Stimulated activated naive CD4-positive, alpha-beta T cell (primary cell): ENCODE measurements around the gene SNCAIP.

Experiments
- DNase-seq, 6 experiments: peaks; one replicate each; lab custom pipeline; 2025; lab: John Stamatoyannopoulos, UW

Gene SNCAIP

DNA sequence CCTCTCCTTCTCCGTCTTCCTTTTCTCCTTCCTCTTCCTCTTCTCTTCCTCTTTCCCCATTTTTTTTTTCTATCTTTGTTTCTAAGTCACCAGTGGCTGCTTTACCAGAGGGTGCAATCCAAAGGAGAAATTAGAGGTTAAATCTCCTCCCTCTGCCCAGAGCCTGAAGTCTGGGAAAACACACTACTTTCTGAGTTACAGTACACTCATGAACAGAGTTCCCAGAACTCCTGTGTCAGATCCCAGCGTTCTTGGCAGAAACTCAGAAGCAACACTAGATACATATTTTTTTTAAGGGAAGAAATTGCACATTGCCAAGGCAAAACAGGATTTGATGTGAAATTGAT lies 189.0 kb downstream of the SNCAIP start:
- DNase-seq: no peak

GRCh38 chr5:122507045-122507444 lies 195.0 kb downstream of the SNCAIP start:
- no peak for DNase-seq

- no peak for DNase-seq
Observed at GRCh38 chr5:122507581-122507980, 195.5 kb downstream of the SNCAIP start.

DNA sequence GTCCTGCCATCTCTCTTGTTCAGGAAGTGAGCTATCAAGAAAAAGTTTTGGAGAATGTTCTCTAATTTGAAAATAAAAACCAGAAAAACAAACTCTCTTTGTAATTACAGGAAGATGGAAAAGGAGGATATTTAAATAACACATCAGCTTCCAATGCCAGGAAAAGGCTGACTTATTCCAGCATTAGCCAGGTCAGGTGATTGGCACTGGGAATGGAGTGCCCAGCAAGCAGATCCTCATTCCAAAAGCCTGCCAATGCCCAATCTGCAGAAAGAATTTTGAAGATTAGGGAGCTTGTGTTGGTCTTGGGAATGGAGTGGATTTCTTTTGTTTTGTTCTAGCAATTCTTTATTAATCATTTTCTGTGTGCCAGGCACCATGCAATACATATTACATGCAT lies 196.6 kb downstream of the SNCAIP start:
- DNase-seq: no peak
